Panc1 (cell line): ENCODE data around the gene BCAN. TPM values are rescaled to one million over a fixed set of nuclear protein-coding genes. Genes with fewer than 3 reads are reported as not detected.

Source experiments
- ATAC-seq: fragments of 200-7000 bp; cut with Tn5 transposase; 2 replicates; pipeline ENCODE4 v1.9.1; 2020; ENCODE audit warnings: mild to moderate bottlenecking, moderate library complexity
- BruUV-seq: library from RNA; stranded (reverse); fragments of 400-500 nt; replicated peaks from 2 replicates; lab custom pipeline; 2021; lab: Mats Ljungman, UMichigan
- CTCF ChIA-PET: fragments of 300-600 bp; sonication (Branson Sonifier 250); formaldehyde crosslinking; loops from one replicate; lab custom pipeline; 2022; ENCODE audit warnings: antibody characterized with exemption; lab: Charles Lee
- POLR2A ChIA-PET: fragments of 300-600 bp; sonication (Branson Sonifier 250); formaldehyde crosslinking; loops from one replicate; lab custom pipeline; 2022; ENCODE audit warnings: antibody characterized with exemption; lab: Charles Lee
- DNase-seq: peaks from one replicate; pipeline ENCODE4 v3.0.0-alpha.2; 2010; ENCODE audit warnings: low read depth, low spot score
- H3K27ac ChIP-seq: 2 replicates; pipeline ENCODE4 v1.5.1; 2011; ENCODE audit warnings: mild to moderate bottlenecking, low read length, inconsistent platforms
- H3K27me3 ChIP-seq: fragments of 200-500 bp; sonication (Bioruptor generic); 2 replicates; pipeline ENCODE4 v1.6.0; 2014; ENCODE audit warnings: low read length, inconsistent platforms; ENCODE audit not compliant: control insufficient read depth, insufficient read depth
- H3K36me3 ChIP-seq: fragments of 200-500 bp; sonication (Bioruptor generic); 2 replicates; pipeline ENCODE4 v1.5.1; 2014; ENCODE audit warnings: inconsistent platforms, mild to moderate bottlenecking, low read length, moderate library complexity; ENCODE audit not compliant: control insufficient read depth, insufficient read depth
- H3K4me1 ChIP-seq: 2 replicates; pipeline ENCODE4 v1.5.1; 2011; ENCODE audit warnings: inconsistent platforms, mild to moderate bottlenecking, low read length, moderate library complexity; ENCODE audit not compliant: control insufficient read depth, insufficient read depth
- H3K4me3 ChIP-seq, 2 experiments: 2 replicates each; pipeline ENCODE4 v1.5.1; 2011 to 2012; ENCODE audit warnings: low read depth in 2 of 2, low read length in 2 of 2, mild to moderate bottlenecking in 2 of 2, inconsistent platforms in 1 of 2, moderate library complexity in 1 of 2
- H3K9me3 ChIP-seq: fragments of 200-500 bp; sonication (Bioruptor generic); 2 replicates; pipeline ENCODE4 v1.5.1; 2014; ENCODE audit warnings: low read depth, mild to moderate bottlenecking, inconsistent platforms, low read length, moderate library complexity; ENCODE audit not compliant: control insufficient read depth, insufficient read depth
- POLR2AphosphoS5 ChIP-seq: IDR thresholded peaks from 2 replicates; pipeline ENCODE4 v1.6.1; 2012; ENCODE audit warnings: mild to moderate bottlenecking, low read depth, low read length, moderate library complexity
- REST ChIP-seq, 2 experiments: IDR thresholded peaks; 2 replicates each; pipeline ENCODE4 v1.6.1; 2011 to 2012; ENCODE audit warnings: low read depth in 2 of 2, control low read depth in 1 of 2, low read length in 1 of 2, mild to moderate bottlenecking in 1 of 2, moderate library complexity in 1 of 2; ENCODE audit not compliant: insufficient read depth in 1 of 2
- SIN3A ChIP-seq: IDR thresholded peaks from 2 replicates; pipeline ENCODE4 v1.6.1; 2012; ENCODE audit warnings: low read depth, mild to moderate bottlenecking, low read length, moderate library complexity, borderline replicate concordance; ENCODE audit not compliant: insufficient read depth
- TCF7L2 ChIP-seq: IDR thresholded peaks from 2 replicates; pipeline ENCODE4 v1.6.1; 2011; ENCODE audit warnings: mild to moderate bottlenecking, low read depth, low read length, inconsistent platforms
- in situ Hi-C: cut with HindIII; loops from 2 replicates; pipeline ENCODE4 v1.10.0; 2016; ENCODE audit warnings: low sequenced_read_pairs, low pct_unique_long_range_greater_than_20kb
- intact Hi-C: fragments of 100-400 bp; cut with micrococcal nuclease; formaldehyde crosslinking; loops from one replicate; pipeline ENCODE4 v1.10.0; 2022; ENCODE audit not compliant: unreplicated experiment
- total RNA-seq: library from RNA; stranded (reverse); gene quantifications from one replicate; pipeline ENCODE4 v1.2.1, GENCODE V29; 2021; ENCODE audit not compliant: unreplicated experiment
- TF ChIP-seq, protein P1 (sequence below): fragments of 450-650 bp; IDR thresholded peaks from 2 replicates; pipeline ENCODE4 v1.5.1; 2017; ENCODE audit warnings: mild to moderate bottlenecking

Gene BCAN
- total RNA-seq, 1 experiment from 2014 or later = 0.57 TPM

- H3K27me3 ChIP-seq = no peaks in the 10 kb centered on the region
- in situ Hi-C loops (no loop called here), intact Hi-C loops (loop anchor here (2.0 kb wide), 1 partner anchor 13 kb away; no protein-coding TSS in a partner anchor)
- BruUV-seq = no TSS peak
- H3K9me3 ChIP-seq = no peaks in the 10 kb centered on the region
- peak overlapping the region; percentile 93 for H3K27ac ChIP-seq
- peaks cover 70% of the 10 kb centered on the region for H3K4me1 ChIP-seq
- peak overlapping the region; percentile 82 to 84 for H3K4me3 ChIP-seq
- H3K36me3 ChIP-seq = no peaks in the 10 kb centered on the region; the same call in 1 of the 2 replicates
- CTCF ChIA-PET = interaction anchor here (0.6 to 4.6 kb wide), 3 partner anchors 14 to 22 kb away, joined by 4 to 96 read pairs (median 42); no protein-coding TSS in a partner anchor
- POLR2A ChIA-PET = interaction anchor here (0.6 kb wide), 2 partner anchors 41 to 62 kb away, joined by 6 to 13 read pairs; no protein-coding TSS in a partner anchor
- ATAC-seq = no peak
- no peak for DNase-seq
- TF ChIP-seq SIN3A (no peak), POLR2AphosphoS5 (no peak), REST (IDR thresholded peaks at IDR 0.05; ENCODE audit: insufficient read depth in 1 of 2, low read depth in 2 of 2, low read length in 1 of 2) (no peak), TCF7L2 (no peak)
- TF ChIP-seq, protein P1, sequence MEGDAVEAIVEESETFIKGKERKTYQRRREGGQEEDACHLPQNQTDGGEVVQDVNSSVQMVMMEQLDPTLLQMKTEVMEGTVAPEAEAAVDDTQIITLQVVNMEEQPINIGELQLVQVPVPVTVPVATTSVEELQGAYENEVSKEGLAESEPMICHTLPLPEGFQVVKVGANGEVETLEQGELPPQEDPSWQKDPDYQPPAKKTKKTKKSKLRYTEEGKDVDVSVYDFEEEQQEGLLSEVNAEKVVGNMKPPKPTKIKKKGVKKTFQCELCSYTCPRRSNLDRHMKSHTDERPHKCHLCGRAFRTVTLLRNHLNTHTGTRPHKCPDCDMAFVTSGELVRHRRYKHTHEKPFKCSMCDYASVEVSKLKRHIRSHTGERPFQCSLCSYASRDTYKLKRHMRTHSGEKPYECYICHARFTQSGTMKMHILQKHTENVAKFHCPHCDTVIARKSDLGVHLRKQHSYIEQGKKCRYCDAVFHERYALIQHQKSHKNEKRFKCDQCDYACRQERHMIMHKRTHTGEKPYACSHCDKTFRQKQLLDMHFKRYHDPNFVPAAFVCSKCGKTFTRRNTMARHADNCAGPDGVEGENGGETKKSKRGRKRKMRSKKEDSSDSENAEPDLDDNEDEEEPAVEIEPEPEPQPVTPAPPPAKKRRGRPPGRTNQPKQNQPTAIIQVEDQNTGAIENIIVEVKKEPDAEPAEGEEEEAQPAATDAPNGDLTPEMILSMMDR = no peak
These were observed 62.3 kb downstream of the BCAN start for GRCh38 chr1:156704166-156704711.

DNA sequence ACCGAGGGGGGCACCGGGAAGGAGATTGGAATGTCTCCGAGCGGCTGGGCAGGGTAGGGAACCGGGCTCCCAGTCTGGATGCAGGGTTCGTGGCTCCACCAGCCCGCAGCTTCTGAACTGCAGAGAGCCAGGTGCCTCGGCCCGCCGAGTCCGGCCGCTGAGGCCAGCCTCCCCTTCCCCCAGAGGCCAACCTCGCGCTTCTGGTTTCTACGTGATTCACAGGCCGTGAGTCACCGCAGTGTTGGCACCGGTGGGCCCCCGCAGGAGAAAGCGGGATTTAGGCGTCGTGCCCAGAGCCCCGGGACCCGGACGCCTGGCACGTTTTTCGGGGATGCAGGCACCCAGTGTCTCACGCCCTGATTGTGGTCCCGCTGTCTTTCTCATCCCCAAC is 63.0 kb downstream of the BCAN start:
- Histone ChIP-seq H3K4me1 (peaks cover 70% of the 10 kb centered on the region), H3K27me3 (no peaks in the 10 kb centered on the region), H3K9me3 (no peaks in the 10 kb centered on the region), H3K36me3 (no peaks in the 10 kb centered on the region; the same call in 1 of the 2 replicates), H3K27ac (peak overlapping the region; percentile 93), H3K4me3 (peak overlapping the region; percentile 82 to 84)
- in situ Hi-C loops (no loop called here), intact Hi-C loops (loop anchor here (2.0 kb wide), 1 partner anchor 14 kb away; no protein-coding TSS in a partner anchor)
- ATAC-seq (peak; percentile 28), DNase-seq (no peak)
- CTCF ChIA-PET = interaction anchor here (0.6 to 3.7 kb wide), 4 partner anchors 9 to 21 kb away, joined by 4 to 96 read pairs (median 9); no protein-coding TSS in a partner anchor
- POLR2A ChIA-PET = interaction anchor here (0.6 kb wide), 1 partner anchor 42 kb away, joined by 13 read pairs; no protein-coding TSS in a partner anchor
- TF ChIP-seq, protein P1 = no peak
- TF ChIP-seq SIN3A = peak; percentile 65
- BruUV-seq = no TSS peak
